ENCODE data around the gene PLCH2. TPM values are rescaled to one million over a fixed set of nuclear protein-coding genes. Genes with fewer than 3 reads are reported as not detected.

The PLCH2 gene
- total RNA-seq, 1 experiment from 2014 or later, result 123 TPM

DNA sequence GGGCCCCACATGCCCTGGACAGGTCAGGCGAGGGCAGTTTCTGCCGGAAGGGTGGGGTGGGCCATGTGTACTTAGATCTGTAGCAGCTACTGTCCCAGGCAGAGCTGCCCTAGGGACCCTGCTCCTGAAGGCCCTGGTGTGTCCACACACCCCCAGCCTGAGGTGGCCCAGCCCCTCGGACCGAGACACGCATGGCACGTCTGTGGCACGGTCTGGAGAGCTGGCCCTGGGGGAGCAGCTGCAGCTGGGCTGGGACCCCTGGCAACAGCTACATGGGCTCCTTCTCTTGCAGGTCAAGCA lies 25.7 kb downstream of the PLCH2 start:
- no peaks in the 10 kb centered on the region for H3K9me3 Mint-ChIP-seq (ENCODE audit: unreplicated experiment)
- no peak for DNase-seq (ENCODE audit: unreplicated experiment)
- H3K27me3 Mint-ChIP-seq (ENCODE audit: insufficient read depth, unreplicated experiment), result no peaks in the 10 kb centered on the region
- BruUV-seq (replicated peaks), result no TSS peak
- TF ChIP-seq CTCF (IDR thresholded peaks at IDR 0.05; ENCODE audit: unreplicated experiment), result no peak
- H3K27ac Mint-ChIP-seq (ENCODE audit: low read depth, unreplicated experiment), result no peak overlapping the region
- peaks cover 17% of the 10 kb centered on the region for H3K36me3 Mint-ChIP-seq (ENCODE audit: insufficient read depth, unreplicated experiment)
- CTCF ChIA-PET, result no interaction called here
- H3K4me3 Mint-ChIP-seq (ENCODE audit: unreplicated experiment), result no peak overlapping the region
- peaks cover 8% of the 10 kb centered on the region for H3K4me1 Mint-ChIP-seq (ENCODE audit: insufficient read depth, unreplicated experiment)
- intact Hi-C loops (cut with micrococcal nuclease), result no loop called here
- POLR2A ChIA-PET, result no interaction called here

DNA sequence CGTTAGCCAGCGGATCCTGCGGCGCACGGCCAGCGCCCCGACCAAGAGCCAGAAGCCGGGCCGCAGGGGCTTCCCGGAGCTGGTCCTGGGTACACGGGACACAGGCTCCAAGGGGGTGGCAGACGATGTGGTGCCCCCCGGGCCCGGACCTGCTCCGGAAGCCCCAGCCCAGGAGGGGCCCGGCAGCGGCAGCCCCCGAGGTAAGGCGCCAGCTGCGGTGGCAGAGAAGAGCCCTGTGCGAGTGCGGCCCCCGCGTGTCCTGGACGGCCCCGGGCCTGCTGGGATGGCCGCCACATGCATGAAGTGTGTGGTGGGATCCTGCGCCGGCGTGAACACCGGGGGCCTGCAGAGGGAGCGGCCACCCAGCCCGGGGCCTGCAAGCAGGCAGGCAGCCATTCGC lies 26.1 kb downstream of the PLCH2 start:
- BruUV-seq (replicated peaks), result no TSS peak
- no peak overlapping the region for H3K4me3 Mint-ChIP-seq (ENCODE audit: unreplicated experiment)

GRCh38 chr1:2502661-2503553 lies 26.8 kb downstream of the PLCH2 start:
- H3K36me3 Mint-ChIP-seq (ENCODE audit: insufficient read depth, unreplicated experiment), result peaks cover 17% of the 10 kb centered on the region
- no peak for DNase-seq (ENCODE audit: unreplicated experiment)
- no peak for TF ChIP-seq CTCF (IDR thresholded peaks at IDR 0.05; ENCODE audit: unreplicated experiment)
- H3K27me3 Mint-ChIP-seq (ENCODE audit: insufficient read depth, unreplicated experiment), result no peaks in the 10 kb centered on the region
- no peak overlapping the region for H3K27ac Mint-ChIP-seq (ENCODE audit: low read depth, unreplicated experiment)
- intact Hi-C loops (cut with micrococcal nuclease), result no loop called here
- peaks cover 8% of the 10 kb centered on the region for H3K4me1 Mint-ChIP-seq (ENCODE audit: insufficient read depth, unreplicated experiment)
- ChIA-PET CTCF (no interaction called here), POLR2A (interaction anchor here (0.7 kb wide), 1 partner anchor 13 kb away, joined by 4 read pairs; no protein-coding TSS in a partner anchor)
- H3K9me3 Mint-ChIP-seq (ENCODE audit: unreplicated experiment), result no peaks in the 10 kb centered on the region
- BruUV-seq (replicated peaks), result no TSS peak
- H3K4me3 Mint-ChIP-seq (ENCODE audit: unreplicated experiment), result no peak overlapping the region

More for the DNA sequence above, 26.1 kb downstream of the PLCH2 start:
- TF ChIP-seq CTCF (IDR thresholded peaks at IDR 0.05; ENCODE audit: unreplicated experiment), result no peak
- DNase-seq (ENCODE audit: unreplicated experiment), result no peak
- Mint-ChIP-seq H3K36me3 (ENCODE audit: insufficient read depth, unreplicated experiment) (peaks cover 17% of the 10 kb centered on the region), H3K27me3 (ENCODE audit: insufficient read depth, unreplicated experiment) (no peaks in the 10 kb centered on the region), H3K27ac (ENCODE audit: low read depth, unreplicated experiment) (no peak overlapping the region), H3K4me1 (ENCODE audit: insufficient read depth, unreplicated experiment) (peaks cover 8% of the 10 kb centered on the region), H3K9me3 (ENCODE audit: unreplicated experiment) (no peaks in the 10 kb centered on the region)
- CTCF ChIA-PET, result no interaction called here
- intact Hi-C loops (cut with micrococcal nuclease), result no loop called here
- POLR2A ChIA-PET, result no interaction called here

DNA sequence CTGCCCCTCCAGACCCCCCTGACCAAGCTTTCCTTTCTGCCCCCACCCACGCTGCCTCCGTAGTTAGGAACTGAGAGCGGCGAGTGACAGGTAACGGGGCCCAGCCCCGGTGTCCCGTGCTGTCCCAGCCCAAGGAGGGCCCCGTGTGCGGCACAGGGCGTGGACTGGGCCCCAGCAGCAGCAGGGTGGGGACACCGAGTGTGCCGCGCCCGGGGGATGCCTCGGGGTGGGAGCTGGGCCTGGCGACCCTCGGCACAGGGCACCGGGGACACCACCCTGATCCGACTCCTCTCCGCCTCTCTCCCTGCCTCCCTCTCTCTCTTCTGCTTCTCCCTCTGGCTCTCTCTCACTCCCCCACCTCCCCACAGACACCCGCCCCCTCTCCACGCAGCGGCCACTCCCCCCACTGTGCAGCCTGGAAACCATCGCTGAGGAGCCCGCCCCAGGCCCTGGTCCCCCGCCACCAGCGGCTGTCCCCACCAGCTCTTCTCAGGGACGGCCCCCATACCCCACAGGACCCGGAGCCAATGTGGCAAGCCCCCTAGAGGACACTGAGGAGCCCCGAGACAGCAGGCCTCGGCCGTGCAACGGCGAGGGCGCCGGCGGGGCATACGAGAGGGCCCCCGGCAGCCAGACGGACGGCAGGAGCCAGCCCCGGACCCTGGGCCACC lies 27.6 kb downstream of the PLCH2 start:
- no peaks in the 10 kb centered on the region for H3K27me3 Mint-ChIP-seq (ENCODE audit: insufficient read depth, unreplicated experiment)
- H3K4me3 Mint-ChIP-seq (ENCODE audit: unreplicated experiment), result no peak overlapping the region
- ChIA-PET CTCF (no interaction called here), POLR2A (no interaction called here)
- peaks cover 8% of the 10 kb centered on the region for H3K4me1 Mint-ChIP-seq (ENCODE audit: insufficient read depth, unreplicated experiment)
- intact Hi-C loops (cut with micrococcal nuclease), result no loop called here
- no peak for DNase-seq (ENCODE audit: unreplicated experiment)
- BruUV-seq (replicated peaks), result no TSS peak
- TF ChIP-seq CTCF (IDR thresholded peaks at IDR 0.05; ENCODE audit: unreplicated experiment), result no peak
- H3K9me3 Mint-ChIP-seq (ENCODE audit: unreplicated experiment), result no peaks in the 10 kb centered on the region
- peaks cover 23% of the 10 kb centered on the region for H3K36me3 Mint-ChIP-seq (ENCODE audit: insufficient read depth, unreplicated experiment)
- no peak overlapping the region for H3K27ac Mint-ChIP-seq (ENCODE audit: low read depth, unreplicated experiment)

Measured in MCF 10A (cell line).